OCI-LY3 (cell line): ENCODE data around the gene ARID3B.

ENCODE experiments used
- H2AFZ ChIP-seq: fragments of 200-600, 300-600 bp; shearing (Covaris generic); 2 replicates; pipeline ENCODE4 v1.6.0; 2014; ENCODE audit warnings: antibody characterized with exemption, low read depth, low read length
- H3K27ac ChIP-seq: fragments of 200-600, 300-600 bp; sonication (generic); 2 replicates; pipeline ENCODE4 v1.5.1; 2014; ENCODE audit warnings: mild to moderate bottlenecking, low read length, moderate library complexity, mixed read lengths
- H3K27me3 ChIP-seq: fragments of 200-600, 300-600 bp; sonication (generic); 2 replicates; pipeline ENCODE4 v1.6.1; 2014; ENCODE audit warnings: low read depth, low read length, mixed read lengths
- H3K36me3 ChIP-seq: fragments of 200-600, 300-600 bp; sonication (generic); replicated peaks from 2 replicates; pipeline ENCODE3; 2014; ENCODE audit warnings: low read depth, low read length, mixed read lengths
- H3K4me1 ChIP-seq: fragments of 300-600, 200-600 bp; sonication (generic); 2 replicates; pipeline ENCODE4 v1.6.1; 2014; ENCODE audit warnings: low read length, mixed read lengths
- H3K4me2 ChIP-seq: fragments of 200-600, 300-600 bp; sonication (generic); 2 replicates; pipeline ENCODE4 v1.6.1; 2014; ENCODE audit warnings: low read length, mixed read lengths
- H3K4me3 ChIP-seq: fragments of 300-600, 200-600 bp; sonication (generic); 2 replicates; pipeline ENCODE4 v1.5.1; 2014; ENCODE audit warnings: antibody characterized with exemption, mild to moderate bottlenecking, low read length, moderate library complexity
- H3K79me2 ChIP-seq: fragments of 300-600, 200-600 bp; shearing (Covaris generic); 2 replicates; pipeline ENCODE4 v1.6.1; 2014; ENCODE audit warnings: mild to moderate bottlenecking, low read length, mixed read lengths
- H3K9ac ChIP-seq: fragments of 300-600, 200-600 bp; shearing (Covaris generic); 2 replicates; pipeline ENCODE4 v1.6.0; 2014; ENCODE audit warnings: mild to moderate bottlenecking, low read length, moderate library complexity
- H3K9me3 ChIP-seq: fragments of 200-600, 300-600 bp; shearing (Covaris generic); 2 replicates; pipeline ENCODE4 v1.6.1; 2014; ENCODE audit warnings: low read length, mixed read lengths; ENCODE audit not compliant: insufficient read depth
- H4K20me1 ChIP-seq: fragments of 200-600, 300-600 bp; sonication (generic); 2 replicates; pipeline ENCODE4 v1.6.1; 2016; ENCODE audit warnings: low read length, mixed read lengths; ENCODE audit not compliant: insufficient read depth
- CTCF ChIP-seq: fragments of 200-600, 300-600 bp; sonication (generic); IDR thresholded peaks from 2 replicates; pipeline ENCODE4 v1.5.1; 2014; ENCODE audit warnings: antibody characterized with exemption, low read length, low read depth
- EZH2phosphoT487 ChIP-seq: fragments of 200-600 bp; shearing (Covaris generic); IDR thresholded peaks from 2 replicates; pipeline ENCODE4 v1.6.1; 2018; ENCODE audit warnings: antibody characterized with exemption, mixed run types, low read depth

The ARID3B gene

GRCh38 chr15:74603026-74603788 lies 62.2 kb downstream of the ARID3B start:
- no peak overlapping the region for H3K27ac ChIP-seq
- no peak overlapping the region for H3K4me2 ChIP-seq
- peaks cover 3% of the 10 kb centered on the region; the same call in 1 of the 2 replicates for H3K27me3 ChIP-seq
- H3K4me1 ChIP-seq = no peaks in the 10 kb centered on the region
- no peak for TF ChIP-seq EZH2phosphoT487
- no peak for TF ChIP-seq CTCF
- H3K79me2 ChIP-seq = no peaks in the 10 kb centered on the region
- H2AFZ ChIP-seq = no peak overlapping the region
- no peak overlapping the region for H3K4me3 ChIP-seq
- peaks cover 18% of the 10 kb centered on the region for H3K36me3 ChIP-seq
- peaks cover 4% of the 10 kb centered on the region; the same call in 1 of the 2 replicates for H4K20me1 ChIP-seq
- H3K9me3 ChIP-seq = no peaks in the 10 kb centered on the region
- H3K9ac ChIP-seq = no peak overlapping the region

DNA sequence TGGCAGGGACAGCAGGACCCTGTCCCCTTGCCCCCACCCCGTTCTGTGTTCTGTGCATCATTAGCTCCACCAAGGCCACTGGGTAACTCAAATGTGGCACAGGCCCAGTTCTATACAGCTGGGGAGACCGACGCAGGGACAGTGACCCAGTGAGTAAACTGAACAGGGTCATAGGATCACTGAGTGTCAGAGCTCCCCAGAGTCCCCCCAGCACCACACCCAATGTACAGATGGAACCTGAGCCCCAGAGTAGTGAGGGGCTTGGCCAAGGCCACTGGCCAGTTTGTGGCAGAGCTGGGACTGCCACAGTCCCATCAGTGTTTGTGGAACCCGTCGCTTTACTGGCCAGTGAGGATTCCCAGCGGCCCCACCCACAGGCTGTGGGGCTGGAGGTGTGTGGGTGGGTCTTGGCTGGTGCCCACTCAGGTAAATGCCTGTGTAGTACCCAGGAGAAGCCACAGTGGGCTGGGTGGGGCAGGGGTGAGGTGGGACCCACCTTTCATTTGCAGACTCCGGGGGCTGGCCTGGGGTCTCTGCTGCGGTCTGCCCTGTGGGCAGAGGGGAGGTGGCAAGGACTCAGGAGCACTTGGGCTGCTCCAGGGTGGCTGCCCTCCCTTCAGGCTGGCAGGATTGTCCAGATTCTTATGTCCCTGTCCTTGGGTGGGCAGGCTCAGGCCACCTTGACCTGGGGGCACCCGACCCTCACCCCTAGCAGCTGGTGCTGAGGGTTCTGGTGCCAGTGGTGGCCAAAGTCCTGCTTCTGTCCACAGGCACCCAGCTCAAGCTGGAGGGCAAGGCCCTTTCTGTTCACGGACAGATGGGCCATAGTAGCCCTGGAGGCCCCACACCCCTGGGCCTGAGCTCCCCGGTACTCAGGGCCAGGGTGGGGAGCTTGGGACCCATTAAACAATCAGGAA lies 63.0 kb downstream of the ARID3B start:
- Histone ChIP-seq H3K36me3 (peaks cover 9% of the 10 kb centered on the region), H3K4me3 (no peak overlapping the region), H3K27ac (no peak overlapping the region), H3K9me3 (no peaks in the 10 kb centered on the region), H3K4me1 (no peaks in the 10 kb centered on the region), H3K4me2 (no peak overlapping the region), H3K27me3 (peaks cover 3% of the 10 kb centered on the region; the same call in 1 of the 2 replicates), H3K79me2 (no peaks in the 10 kb centered on the region), H4K20me1 (peaks cover 4% of the 10 kb centered on the region; the same call in 1 of the 2 replicates), H3K9ac (no peak overlapping the region), H2AFZ (no peak overlapping the region)
- TF ChIP-seq CTCF = no peak
- TF ChIP-seq EZH2phosphoT487 = no peak

DNA sequence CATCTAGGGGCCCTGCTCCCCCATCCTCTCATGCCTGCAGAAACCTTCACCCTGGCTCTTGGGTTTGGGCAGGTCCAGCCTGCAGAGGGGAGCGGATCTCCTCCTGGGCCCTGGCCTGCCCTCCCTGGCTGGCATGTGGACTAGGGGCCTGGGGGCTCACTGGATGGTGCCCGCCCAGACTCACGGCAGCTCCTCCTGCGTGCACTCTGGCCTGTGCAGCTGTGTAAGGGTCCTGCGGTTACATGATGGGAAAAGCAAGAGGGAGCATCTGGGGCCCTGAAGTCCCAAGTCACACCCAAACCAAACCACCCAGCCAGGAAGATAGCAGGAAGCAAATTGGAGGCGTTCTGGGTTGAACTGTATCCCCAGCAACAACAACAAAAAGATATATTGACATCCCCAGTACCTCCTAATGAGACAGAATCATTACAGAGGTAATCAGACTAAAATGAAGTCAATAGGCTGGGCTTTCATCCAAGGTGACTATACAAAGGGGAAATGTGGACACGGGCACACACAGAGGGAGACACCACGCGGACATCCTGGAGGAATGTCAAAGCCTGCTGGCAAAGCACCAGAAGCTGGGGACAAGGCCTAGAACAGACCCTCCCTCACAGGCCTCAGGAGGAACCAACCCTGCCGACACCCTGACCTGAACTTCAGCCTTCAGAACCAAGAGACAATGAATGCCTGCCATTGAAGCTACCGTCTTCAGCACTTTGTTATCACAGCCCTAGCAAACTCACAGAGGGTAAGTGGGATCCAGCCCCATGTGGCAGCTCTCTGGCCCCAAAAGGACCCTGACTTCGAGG lies 64.2 kb downstream of the ARID3B start:
- Histone ChIP-seq H4K20me1 (no peaks in the 10 kb centered on the region), H3K4me1 (no peaks in the 10 kb centered on the region), H3K36me3 (no peaks in the 10 kb centered on the region), H3K4me3 (no peak overlapping the region), H3K79me2 (no peaks in the 10 kb centered on the region), H3K9me3 (no peaks in the 10 kb centered on the region), H3K27ac (no peak overlapping the region), H3K9ac (no peak overlapping the region), H2AFZ (no peak overlapping the region), H3K4me2 (no peak overlapping the region), H3K27me3 (peaks cover 3% of the 10 kb centered on the region; the same call in 1 of the 2 replicates)
- TF ChIP-seq EZH2phosphoT487 (no peak), CTCF (no peak)
